Lower leg skin (tissue), 3 donors: Measurements from ENCODE around the gene CAGE1.

Experiments
- POLR2A ChIP-seq, 2 donors: fragments of 450-650 bp; IDR thresholded peaks; one replicate each; pipeline ENCODE4 v1.6.1; 2016 to 2017; ENCODE audit warnings: antibody characterized with exemption in 2 of 2, mild to moderate bottlenecking in 1 of 2, moderate library complexity in 1 of 2
- TF ChIP-seq, protein P1 (sequence below), 3 donors: fragments of 450-650 bp; IDR thresholded peaks; one replicate each; pipeline ENCODE4 v1.5.1; 2016; ENCODE audit warnings: antibody characterized with exemption in 3 of 3, mild to moderate bottlenecking in 3 of 3, moderate library complexity in 2 of 3

DNA sequence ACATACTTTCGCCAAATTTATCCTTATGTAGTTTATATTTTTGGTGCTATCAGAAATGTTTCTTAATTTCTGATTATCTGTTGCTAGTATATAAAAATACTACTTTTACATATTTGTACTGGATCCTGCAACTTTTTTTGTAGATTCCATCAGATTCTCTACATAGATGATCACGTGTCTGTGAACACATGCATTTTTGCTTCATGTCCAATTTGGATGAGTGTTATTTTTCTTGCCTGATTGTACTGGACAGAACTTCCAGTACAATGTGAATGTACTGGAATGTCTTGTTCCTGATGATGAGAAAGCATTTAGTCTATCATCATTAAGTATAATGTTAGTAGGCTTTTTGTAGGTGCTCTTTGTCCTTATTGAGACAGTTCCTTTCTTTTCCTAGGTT, 51.5 kb downstream of the CAGE1 start:
- TF ChIP-seq, protein P1, sequence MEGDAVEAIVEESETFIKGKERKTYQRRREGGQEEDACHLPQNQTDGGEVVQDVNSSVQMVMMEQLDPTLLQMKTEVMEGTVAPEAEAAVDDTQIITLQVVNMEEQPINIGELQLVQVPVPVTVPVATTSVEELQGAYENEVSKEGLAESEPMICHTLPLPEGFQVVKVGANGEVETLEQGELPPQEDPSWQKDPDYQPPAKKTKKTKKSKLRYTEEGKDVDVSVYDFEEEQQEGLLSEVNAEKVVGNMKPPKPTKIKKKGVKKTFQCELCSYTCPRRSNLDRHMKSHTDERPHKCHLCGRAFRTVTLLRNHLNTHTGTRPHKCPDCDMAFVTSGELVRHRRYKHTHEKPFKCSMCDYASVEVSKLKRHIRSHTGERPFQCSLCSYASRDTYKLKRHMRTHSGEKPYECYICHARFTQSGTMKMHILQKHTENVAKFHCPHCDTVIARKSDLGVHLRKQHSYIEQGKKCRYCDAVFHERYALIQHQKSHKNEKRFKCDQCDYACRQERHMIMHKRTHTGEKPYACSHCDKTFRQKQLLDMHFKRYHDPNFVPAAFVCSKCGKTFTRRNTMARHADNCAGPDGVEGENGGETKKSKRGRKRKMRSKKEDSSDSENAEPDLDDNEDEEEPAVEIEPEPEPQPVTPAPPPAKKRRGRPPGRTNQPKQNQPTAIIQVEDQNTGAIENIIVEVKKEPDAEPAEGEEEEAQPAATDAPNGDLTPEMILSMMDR (IDR thresholded peaks at IDR 0.05) = no peak
- TF ChIP-seq POLR2A (IDR thresholded peaks at IDR 0.05) = no peak
